ENCODE measurements around the gene CCDC57.
A peak's percentile ranks its signal among the peaks of the same experiment; 100 is the strongest.

Gene CCDC57

DNA sequence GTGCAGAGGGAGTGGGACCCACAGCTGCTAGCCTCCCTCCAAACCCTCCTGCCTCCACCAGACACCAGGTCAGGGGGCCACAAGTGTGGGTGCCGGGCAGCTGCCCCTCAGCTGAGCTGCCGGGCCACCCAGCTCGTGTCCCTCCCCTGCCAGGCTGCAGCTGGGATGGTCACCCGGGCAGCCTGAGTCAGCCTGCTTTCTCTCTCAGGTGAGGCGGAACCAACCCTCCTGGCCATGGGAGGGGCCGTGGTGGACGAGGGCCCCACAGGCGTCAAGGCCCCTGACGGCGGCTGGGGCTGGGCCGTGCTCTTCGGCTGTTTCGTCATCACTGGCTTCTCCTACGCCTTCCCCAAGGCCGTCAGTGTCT is 23.1 kb upstream of the CCDC57 start:
- no peak for DNase-seq (ENCODE audit: low spot score)

DNA sequence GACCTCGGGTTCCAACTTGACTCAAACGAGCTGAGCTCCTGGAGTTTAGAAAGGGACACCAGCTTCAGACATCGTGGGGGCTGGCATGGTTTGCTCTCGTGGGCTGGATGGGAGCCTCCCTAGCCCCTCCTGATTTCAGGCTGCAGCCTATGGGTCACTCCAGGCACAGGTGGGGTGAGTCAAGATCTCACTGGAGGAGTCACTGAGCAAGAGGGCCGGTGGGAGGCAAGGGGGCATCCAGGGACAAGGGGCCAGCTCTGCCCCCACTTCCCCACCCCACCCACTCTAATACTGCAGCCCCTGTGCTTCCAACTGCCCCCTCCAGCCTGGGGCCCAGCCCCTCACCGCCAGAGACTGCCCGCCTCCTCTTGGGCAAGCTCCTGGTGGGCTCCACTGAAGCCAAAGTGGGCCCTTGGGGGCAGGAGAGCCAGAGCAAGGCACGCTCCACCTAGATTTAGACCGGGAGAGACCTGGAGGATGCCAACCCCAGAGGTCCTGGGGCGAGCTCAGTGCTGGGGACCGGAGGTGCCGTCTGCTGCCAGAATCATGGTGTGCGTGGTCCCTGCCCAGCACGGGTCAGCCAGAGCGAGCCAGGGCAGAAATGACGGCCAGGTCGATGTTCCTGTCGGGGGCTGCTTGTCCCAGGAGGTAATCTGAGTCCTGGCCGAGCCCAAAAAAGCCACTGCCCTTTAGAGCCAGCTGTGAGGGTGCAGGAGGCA is 22.6 kb upstream of the CCDC57 start:
- no peak for DNase-seq (ENCODE audit: low spot score)

DNA sequence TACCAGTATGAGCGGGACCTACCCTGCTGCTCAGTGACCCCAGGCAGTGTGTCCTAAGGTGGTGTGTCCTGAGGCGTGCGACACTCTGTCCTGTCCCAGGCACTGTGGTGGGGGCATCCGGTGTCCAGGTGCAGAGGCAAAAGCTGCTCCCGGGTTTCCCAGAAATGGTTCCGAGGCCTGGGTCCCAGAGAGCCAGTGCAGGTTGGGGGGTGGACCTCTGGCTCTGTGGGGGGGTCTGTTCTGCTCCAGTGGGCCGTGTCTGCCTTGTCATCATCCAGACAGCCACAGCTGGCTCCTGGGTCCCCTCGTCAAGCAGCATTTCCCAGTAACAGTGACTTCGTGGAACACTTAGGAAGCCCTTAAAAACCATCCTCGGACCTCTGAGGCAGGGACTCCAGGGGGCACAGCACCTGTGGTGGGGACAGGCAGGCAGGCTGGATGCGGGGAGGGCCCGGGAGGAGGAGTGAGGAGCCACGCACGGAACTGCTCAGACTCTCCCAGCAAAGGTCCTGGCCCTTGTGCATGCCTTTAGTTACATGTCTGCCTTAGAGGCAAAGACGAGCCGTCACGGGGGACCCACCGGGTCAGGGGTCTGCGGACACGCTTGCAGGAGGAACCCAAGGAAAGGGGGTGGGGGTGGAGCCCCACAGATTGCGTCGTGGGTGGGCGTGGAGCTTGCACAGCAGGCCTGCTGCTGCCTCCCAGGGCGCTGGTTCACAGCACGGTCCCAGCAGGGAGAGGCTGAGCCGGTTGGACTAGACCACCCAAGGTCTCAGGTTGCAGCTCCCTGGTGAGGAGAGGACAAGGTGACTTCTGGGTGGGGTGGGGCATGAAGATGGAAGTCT is 21.8 kb upstream of the CCDC57 start:
- DNase-seq (ENCODE audit: low spot score), result no peak

DNA sequence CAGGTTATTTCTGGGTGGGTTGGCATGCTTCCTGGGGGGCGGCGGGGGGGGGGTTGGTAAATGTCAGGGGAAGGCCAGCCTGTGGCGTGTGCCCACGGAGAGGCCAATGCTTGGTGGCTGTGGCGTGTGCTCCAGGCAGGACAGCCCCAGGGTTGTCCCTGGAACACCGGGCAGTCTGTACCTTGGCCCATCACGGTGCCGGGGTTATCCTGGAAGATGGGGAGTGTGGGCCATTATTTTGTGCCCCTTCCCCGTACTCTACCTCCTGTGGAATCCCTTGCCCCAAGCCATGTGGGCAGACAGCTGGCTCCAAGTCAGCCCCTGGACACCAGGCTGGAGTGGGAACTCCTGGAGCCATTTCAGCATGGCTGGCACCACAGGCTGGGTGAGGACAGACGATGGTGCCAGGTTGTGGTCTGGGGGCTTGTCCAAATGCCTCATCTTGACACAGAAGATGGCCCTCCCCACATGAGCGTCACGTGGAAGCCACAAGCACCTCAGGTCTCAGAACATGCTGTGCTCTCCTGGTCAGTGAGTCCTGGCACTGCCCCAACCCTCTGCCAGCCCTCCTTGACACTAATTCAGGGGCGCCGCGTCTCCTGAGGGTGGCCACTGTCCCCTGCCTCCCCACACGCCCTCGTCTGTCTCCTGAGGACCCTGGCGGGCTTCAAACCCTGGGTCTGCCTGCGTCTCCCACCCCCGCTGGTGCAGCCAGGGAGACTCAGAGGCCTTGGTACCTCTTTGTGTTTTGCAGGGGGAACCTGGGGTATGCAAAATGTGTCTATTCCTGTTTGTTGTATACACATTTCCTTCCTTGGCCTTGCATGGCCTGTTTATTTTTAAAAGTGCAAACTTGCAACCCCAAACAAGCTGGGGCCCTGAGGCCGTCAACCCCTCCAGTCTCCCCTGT is 20.5 kb upstream of the CCDC57 start:
- DNase-seq (ENCODE audit: low spot score), result no peak

DNA sequence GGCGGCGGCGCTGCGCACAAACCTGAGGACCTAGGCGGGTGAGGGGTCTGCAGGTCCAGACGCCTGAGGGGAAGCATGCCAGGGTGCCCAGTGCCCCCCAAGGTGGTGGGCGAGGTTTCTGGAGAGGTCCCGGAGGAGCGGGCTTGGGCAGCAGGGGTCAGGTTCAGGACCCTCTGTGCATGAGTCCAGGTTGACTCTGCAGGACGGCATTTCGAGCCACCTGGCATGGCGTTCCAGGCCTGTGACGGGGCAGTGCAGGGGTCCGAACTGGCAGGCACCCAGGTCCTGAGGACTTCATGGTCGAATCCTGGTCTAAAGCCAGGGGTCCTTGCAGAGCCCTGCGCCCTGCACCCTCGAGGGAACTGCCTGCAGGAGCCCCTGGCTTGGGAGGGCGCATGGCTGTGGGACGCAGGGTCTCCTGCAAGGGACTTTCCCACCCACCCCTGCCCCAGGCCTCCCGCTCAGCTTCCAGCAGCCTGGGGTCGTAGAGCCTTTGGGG is 19.7 kb upstream of the CCDC57 start:
- DNase-seq (ENCODE audit: low spot score), result no peak

DNA sequence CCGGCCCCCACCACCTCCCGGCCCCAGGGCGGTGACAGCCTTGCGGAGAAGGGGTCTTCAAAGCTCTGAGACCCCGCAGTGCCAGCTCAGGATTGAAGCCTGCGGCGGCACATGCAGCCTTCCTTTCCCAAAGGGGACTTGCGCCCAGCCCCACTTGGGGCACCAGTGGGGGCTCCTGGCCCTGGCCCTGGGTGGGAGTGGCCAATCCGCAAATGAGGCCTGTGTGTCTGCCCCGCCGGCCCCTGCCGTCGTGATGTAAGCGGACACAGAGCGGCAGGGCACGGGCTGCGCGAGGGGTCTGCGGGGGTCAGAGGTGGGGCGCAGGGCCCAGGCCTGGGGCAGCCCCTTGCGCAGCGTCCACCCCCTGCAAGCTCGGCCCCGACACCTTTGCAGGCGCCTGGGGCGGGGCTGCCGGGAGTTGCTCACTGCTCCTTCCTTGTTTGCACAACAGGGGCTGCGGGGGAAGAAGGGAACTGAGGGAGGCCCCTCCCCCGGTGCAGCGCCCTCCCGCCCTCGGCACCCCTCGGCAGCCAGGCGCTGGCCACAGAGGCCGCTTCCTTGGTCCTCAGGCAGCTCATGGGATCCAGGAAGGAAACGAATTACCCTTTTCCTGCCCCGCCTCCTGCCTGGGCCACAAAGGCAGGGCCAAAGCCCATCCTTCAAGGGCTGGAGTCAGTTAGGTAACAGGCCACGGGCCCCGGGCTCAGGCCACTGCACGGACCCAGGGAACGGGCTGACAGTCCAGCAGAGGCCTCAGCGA is 19.1 kb upstream of the CCDC57 start:
- no peak for DNase-seq (ENCODE audit: low spot score)

DNA sequence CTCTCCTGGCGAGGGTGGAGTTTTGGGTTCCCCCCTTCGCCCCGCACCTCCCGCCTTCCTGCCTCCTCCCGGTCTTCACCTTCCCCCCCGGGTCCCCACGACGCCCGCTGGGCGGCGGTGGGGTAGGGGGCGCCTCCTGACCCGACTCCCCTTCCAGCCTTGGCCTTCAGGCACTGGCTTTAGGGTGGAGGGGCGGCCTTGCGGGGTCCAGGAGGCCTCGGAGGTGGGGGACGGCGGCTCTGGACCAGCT is 18.6 kb upstream of the CCDC57 start:
- DNase-seq (ENCODE audit: low spot score), result no peak

DNA sequence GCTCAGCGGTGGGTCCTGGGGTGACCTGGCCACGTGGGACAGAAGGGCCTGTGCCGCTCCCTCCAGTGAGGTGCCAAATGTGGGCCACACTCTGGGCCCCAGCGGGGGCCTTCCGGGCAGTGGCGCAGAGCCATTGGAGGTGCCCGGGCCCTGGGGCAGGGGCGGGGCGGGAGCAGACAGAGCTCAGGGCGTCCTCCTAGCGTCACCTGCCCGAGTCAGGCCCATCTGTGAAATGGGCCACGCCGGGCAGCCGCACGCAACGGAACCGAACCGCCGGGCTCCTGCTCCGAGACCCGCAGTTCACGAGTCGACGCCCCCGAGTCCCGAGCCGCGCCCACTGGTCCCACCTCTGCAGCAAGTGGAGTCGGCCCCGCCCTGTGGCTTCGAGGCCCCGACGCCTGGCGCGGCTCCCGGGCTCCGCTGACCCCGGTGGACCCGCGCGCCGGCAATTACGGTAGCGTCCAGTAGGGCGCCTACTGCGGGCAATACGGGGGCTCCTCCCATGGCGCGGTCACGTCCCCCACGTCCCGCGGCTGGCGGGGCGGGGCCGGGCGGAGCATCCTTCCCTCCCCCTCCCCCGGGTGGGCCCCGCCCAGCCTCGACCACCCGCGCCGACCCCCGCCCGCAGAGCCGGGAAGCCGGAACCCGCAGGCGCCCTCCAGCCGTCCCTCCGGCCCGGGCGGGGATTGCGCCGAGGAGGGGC is 18.1 kb upstream of the CCDC57 start:
- peak; percentile 44 for DNase-seq (ENCODE audit: low spot score)

DNA sequence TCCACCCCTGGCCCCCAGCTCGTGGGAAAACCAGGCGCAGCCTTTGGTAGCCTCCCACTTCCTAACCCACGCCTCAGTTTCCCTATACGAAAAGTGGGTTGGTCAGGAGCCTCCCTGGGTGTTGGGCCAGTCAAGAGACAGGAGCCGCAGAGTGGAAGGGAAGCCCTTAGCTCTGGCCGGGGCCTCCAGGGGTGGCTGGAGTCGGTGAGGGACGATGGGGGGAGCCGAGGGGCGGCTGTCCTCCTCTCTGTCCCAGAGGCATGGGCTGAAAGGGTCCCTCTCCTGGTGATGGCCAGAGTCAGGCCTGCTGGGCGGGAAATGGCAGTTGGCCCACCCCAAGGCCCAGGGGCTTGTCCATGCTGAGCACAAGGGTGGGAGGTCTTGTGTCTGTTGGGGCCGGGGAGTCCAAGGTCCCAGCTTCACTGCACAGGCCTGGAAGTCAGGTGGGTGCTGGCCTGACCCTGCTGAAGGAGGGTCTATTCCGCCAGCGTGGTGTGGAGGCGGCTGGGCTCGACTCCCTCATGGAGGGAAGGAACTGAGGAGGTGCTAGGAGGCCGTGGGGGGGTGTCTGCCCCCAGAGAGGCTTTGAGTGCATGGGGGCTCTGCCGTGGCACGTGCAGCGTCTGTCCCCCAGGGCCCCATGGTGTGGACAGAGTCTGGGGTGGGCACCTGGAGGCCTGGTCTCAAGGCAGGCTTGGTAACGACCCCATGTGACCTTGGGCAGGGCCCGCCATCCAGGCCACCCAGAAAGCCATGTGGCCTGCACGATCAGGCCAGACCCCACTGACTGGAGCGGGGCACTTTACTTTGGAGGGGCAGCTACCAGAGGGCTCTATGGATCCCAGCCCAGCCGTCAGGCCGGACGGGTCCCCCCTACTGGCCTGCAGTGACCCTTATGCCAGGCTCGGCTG is 17.3 kb upstream of the CCDC57 start:
- DNase-seq (ENCODE audit: low spot score), result no peak

DNA sequence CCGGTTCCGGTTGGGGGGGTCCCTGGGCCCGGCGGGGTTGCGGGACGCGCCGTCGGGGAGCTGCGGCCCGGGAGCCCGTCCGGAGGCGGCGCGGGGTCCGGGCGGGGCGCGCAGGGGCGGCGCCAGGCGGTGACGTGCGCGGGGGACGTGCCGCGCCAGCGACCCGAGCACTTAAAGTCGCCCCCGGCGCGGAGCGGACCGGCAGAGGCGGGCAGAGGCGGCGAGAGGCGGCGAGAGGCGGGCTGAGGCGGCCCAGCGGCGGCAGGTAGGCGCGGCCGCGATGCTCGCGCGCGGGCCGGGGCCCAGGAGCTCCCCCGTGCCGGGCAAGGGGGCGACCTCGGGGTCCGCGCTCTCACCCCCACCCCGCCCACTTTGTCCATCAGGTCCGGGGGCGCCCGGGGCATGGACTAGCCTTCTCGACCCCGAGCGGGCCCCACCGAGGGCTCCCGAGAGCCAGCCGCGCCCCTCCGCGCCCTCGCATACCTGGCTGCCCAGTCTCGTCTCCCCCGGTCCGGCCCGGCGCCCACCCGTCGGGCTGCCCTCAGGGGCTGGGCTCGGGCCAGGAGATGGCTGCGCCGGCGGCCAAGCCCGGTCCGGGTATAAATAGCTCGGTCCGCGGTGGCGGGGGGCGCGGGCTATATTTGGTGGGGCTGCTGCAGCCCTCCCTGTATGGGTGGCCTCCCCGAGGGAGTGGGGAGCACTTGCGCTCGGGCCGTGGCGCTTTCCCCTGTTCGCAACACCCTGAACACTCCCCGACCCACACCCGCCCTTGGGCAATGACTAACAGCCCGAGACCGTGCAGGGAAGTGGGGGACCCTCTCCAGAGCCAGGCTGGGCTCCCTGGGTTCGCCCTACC is 16.4 kb upstream of the CCDC57 start, which contains the start of gene SLC16A3:
Gene SLC16A3 (plus strand): TSS at position 201 of the 856 bp plus-strand sequence. CDS start 6,967 bp downstream, outside the sequence.
- peak; percentile 42 for DNase-seq (ENCODE audit: low spot score)

DNA sequence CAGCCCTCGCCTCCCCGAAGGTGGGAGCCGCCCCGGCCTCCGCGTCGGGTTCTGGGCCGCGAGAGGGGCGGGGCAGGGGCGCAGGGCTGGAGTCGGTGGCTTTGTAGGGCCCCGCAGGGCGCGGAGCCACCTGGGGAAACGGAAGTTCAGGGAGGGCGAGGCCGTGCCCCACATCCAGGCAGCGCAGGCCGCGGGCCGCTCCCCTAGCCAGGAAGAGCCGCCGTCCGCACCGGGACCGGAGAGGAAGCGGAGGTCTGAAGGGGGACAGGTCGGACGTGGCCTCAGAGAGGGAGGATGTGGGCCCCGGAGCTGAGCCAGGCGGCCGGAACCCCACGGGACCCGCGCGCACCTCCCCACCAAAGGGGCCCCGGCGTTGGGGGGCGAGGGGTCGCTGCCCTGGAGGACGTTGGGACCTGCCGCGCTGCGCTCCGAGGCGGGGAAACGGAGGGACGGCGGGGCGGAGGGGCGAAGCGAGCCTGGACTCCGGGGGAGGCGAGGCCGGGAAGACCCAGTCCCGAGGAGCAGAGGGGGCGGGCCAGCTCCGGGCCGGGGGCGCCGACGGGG is 15.7 kb upstream of the CCDC57 start:
- peak; percentile 49 for DNase-seq (ENCODE audit: low spot score)

DNA sequence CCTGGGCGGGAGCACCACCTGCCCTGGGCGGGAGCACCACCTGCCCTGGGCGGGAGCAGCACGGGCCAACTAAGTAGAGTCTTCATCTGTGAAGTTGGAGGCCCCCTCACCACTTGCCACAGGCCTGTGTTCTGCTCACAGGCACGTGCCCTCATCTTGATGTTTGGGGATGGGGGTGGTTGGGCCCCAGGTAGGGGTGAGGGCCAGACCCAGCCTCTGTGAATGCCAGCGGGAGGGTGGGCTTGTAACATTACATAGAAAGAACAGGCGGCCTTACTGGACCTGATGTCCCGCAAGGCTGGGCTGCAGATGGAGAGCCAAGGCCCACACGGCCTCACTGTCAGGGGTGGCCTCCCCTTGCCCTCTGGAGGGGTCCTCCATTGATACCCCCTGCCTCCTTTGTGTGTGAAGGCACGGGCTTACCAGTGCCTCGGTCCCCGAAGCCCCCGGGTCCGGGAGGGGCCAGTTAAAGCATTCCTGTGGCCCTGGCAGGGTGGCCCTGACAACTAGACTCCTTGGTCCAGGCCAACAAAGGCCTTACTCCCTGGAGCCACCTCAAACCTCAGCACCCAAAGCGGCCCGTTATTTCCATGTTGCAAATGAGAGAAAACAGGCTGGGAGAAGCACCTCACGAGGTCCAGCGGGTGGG is 15.1 kb upstream of the CCDC57 start:
- no peak for DNase-seq (ENCODE audit: low spot score)

DNA sequence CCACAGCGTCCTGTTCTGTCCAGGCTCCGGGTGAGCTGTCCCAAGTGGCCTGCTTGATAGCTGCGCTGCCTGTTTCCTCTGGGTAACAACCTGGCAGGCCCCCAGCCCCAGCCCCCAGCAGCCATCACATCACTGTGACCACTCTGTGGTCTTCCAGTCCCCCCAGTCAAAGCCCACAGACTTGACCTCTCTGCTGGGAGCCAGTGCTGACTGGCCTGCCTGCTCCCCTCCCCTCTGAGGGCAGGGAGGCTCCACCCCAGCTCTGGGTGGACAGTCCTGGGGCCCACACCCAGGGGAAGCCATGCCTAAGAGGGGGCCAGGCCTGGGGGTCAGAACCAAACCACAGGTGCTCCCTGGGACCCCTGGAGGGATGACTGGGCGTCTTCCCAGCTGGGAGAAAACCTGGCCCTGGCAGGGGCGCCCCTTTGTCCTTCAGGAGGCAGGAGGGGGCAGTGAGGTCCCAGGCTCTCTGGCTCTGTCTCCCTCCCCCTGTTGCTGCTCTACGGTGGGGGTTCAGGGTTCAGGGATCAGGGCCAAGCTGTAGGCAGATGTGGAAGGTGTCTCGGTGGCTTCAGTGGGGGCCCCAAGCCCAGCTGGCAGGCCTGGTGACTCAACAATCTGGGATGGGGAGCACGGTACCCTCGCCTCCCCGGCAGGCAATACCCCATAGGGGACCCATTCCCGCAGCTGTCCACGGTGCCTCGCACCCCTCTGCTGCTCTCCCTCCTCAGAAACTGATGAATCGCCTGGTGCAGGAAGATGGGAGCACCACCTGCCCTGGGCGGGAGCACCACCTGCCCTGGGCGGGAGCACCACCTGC is 14.4 kb upstream of the CCDC57 start:
- DNase-seq (ENCODE audit: low spot score), result no peak

DNA sequence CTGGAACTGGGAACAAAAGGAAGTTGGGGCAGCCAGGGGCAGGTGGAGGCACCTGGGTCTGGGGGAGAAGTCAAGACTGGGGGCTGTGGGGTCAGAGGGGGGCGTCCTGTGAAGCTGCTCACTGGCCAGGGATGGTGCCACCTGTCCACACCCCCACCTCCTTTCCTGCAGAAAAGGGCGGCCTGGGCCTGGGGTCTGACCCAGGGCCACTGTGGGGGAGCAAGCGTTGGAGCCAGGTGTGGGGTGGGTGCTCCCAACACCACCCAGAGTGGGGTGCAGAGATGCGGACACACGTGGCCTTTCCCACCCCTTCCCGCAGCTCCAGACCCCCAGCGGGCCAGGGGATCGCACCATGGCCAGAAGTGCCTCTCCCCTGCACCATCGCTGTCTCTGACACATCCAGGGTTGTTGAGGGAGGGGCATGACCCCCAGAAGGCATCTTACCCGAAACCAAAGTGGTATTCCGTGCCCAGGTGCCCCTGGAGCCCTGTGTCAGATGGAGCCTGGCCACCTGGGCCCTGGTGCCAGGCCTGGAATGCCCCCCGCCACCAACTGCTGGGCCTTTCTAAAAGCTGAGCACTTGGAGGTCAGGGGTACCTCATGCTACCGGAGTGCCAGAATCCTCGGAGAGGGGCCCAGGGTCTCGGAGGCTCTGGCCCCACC is 13.6 kb upstream of the CCDC57 start:
- DNase-seq (ENCODE audit: low spot score), result no peak

DNA sequence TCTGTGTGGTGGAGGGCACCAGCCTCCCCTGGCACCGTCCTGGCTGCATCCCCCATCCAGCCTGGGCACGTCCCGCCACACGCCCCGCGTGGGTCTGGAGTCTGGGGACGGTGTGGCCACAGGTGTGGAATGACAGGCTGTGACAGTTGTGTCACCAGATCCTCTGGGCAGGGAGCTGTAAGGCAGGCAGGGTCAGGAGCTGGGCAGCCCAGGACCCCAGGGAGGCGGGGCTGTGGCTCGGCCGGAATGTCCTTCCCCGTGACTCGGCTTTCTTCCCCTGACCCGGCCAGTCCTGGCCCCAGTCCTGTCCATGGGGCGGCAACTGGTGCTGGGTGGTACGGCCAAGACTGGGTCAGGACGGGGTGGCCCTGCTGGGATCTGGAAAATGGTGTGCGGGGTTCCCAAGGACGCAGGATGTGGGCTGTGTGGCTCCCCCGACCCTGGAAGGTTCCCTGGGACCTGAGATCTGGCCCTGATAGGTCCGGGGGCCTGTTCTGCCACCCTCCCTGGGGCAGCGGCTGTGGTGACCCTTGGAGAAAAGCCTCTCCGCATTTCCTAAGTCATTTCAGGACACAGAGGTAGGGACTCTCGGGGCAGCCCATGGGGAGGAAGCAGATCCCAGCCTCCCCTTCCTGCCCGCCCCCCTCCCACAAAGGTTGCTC is 12.9 kb upstream of the CCDC57 start:
- DNase-seq (ENCODE audit: low spot score), result no peak

DNA sequence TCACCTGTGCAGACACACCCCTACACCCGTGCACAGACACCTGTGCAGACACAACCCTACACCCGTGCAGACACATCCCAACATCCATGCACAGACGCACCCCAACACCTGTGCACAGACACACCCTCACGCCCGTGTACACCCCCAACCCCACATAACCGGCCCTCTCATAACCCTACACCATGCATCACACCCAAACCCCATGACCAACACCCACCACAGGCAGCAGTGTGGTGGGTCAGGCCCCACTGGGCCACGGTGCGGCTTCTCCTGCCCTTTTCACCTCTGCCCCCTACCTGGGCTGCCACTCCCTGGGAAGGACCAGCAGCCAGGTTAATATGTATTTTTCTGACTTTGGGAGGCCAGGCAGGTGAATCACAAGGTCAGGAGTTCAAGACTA is 12.0 kb upstream of the CCDC57 start:
- no peak for DNase-seq (ENCODE audit: low spot score)
